ENCODE results near the gene CRY1. TPM values are rescaled to one million over a fixed set of nuclear protein-coding genes. Genes with fewer than 3 reads are reported as not detected.

Gene CRY1
- total RNA-seq, 1 donor from 2014 or later, result 10.8 TPM

DNA sequence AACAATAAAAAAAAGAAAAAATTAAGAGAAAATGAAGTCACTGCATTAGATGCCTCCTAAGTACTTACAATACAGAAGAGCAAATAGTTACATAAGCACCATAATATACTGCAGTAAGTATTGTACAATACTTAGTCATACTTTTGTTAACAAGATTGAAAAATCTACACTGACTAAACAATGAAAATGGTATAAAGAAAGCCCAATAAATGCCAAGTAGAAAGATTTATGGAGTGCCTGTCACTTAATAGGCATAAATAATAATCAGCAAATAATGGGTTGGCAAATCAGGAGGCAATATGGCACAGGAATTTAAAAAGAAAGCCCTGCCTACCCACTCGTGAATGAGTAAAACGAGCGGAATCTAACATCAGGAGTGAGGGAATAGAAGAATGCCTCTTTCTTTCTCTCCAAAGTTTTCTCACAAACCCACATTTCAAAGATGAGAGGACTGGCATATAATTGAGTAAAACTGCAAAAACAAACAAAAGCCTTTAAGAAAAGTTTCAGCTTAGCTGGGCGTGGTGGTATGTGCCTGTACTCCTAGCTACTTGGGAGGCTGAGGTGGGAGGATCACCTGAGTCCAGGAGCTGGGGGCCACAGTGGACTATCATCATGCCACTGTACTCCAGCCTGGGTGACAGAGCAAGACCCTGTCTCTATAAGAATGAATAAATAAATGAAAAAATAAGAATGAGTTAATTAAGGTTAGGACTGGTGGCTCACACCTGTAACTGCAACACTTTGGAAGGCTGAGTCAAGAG is 36.1 kb downstream of the CRY1 start:
- TF ChIP-seq, protein P1, sequence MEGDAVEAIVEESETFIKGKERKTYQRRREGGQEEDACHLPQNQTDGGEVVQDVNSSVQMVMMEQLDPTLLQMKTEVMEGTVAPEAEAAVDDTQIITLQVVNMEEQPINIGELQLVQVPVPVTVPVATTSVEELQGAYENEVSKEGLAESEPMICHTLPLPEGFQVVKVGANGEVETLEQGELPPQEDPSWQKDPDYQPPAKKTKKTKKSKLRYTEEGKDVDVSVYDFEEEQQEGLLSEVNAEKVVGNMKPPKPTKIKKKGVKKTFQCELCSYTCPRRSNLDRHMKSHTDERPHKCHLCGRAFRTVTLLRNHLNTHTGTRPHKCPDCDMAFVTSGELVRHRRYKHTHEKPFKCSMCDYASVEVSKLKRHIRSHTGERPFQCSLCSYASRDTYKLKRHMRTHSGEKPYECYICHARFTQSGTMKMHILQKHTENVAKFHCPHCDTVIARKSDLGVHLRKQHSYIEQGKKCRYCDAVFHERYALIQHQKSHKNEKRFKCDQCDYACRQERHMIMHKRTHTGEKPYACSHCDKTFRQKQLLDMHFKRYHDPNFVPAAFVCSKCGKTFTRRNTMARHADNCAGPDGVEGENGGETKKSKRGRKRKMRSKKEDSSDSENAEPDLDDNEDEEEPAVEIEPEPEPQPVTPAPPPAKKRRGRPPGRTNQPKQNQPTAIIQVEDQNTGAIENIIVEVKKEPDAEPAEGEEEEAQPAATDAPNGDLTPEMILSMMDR (IDR thresholded peaks at IDR 0.05; ENCODE audit: insufficient read depth, low read length, severe bottlenecking), result no peak
- FAIRE-seq, result no peak

DNA sequence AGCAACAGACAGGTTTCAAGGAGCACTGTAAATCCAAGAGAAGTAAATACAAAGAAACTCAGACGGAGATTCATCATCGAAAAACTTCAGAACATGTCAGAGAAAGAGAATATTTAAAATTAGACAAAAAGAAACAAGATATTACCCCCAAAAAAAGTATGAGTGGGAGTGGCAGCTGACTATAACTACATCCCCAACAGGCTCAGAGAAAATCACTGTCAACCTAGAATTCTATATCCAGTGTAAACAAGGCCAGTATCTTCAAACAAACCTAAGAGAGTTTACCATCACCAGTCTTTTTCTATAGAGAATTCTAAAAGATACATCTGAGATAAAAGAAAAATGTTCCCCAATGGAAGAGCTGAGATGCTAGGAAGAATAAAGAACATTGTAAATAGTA is 39.6 kb downstream of the CRY1 start:
- Histone ChIP-seq H3K36me3 (ENCODE audit: control insufficient read depth, insufficient read depth, low read length) (no peaks in the 10 kb centered on the region), H3K27me3 (ENCODE audit: control insufficient read depth, insufficient read depth, low read length) (no peaks in the 10 kb centered on the region), H3K4me3 (ENCODE audit: low read depth, low read length) (no peak overlapping the region)
- TF ChIP-seq, protein P1 (IDR thresholded peaks at IDR 0.05; ENCODE audit: insufficient read depth, low read length, severe bottlenecking), result no peak
- FAIRE-seq (no peak), DNase-seq (ENCODE audit: low read depth) (no peak)

More for the DNA sequence above, 36.1 kb downstream of the CRY1 start:
- H3K36me3 ChIP-seq (ENCODE audit: control insufficient read depth, insufficient read depth, low read length), result no peaks in the 10 kb centered on the region
- H3K27me3 ChIP-seq (ENCODE audit: control insufficient read depth, insufficient read depth, low read length), result no peaks in the 10 kb centered on the region
- DNase-seq (ENCODE audit: low read depth), result peak; percentile 72
- H3K4me3 ChIP-seq (ENCODE audit: low read depth, low read length), result no peak overlapping the region

DNA sequence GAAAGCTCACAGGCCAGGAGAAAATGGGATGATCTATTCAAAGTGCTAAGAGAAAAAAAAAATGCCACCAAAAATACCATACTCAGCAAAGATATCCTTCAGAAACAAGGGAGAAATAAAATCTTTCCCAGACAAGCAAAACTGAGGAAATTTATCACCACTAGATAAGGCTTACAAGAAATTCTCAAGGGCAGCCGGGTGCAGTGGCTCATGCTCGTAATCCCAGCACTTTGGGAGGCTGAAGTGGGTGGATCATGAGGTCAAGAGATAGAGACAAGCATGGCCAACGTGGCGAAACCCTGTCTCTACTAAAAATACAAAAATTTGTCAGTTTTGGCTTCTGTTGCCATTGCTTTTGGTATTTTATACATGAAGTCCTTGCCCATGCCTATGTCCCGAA is 48.2 kb downstream of the CRY1 start:
- no peaks in the 10 kb centered on the region for H3K36me3 ChIP-seq (ENCODE audit: control insufficient read depth, insufficient read depth, low read length)
- TF ChIP-seq, protein P1 (IDR thresholded peaks at IDR 0.05; ENCODE audit: insufficient read depth, low read length, severe bottlenecking), result no peak
- DNase-seq (ENCODE audit: low read depth) (no peak), FAIRE-seq (no peak)
- no peaks in the 10 kb centered on the region for H3K27me3 ChIP-seq (ENCODE audit: control insufficient read depth, insufficient read depth, low read length)
- H3K4me3 ChIP-seq (ENCODE audit: low read depth, low read length), result no peak overlapping the region

DNA sequence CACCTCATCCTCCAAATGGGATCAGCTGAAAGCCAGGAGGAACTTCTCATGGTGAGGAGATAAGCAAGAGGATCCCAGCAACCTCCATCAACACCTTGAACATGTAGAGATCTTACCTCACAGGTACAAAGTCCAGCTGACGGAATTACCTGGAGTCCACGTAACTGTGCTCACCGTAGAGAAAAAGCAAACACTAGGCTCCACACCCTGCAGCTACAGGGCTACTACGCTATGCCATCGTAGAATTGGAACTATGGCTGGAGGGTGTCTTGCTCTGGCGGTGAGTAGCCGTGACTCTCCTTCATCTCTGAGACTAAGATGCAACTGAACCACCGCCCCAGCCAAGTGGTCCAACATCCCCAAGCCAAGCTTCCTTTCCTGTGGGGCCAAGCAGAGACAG is 50.5 kb downstream of the CRY1 start:
- TF ChIP-seq, protein P1 (IDR thresholded peaks at IDR 0.05; ENCODE audit: insufficient read depth, low read length, severe bottlenecking), result no peak
- FAIRE-seq (peak; percentile 58), DNase-seq (ENCODE audit: low read depth) (no peak)
- no peak overlapping the region for H3K4me3 ChIP-seq (ENCODE audit: low read depth, low read length)
- H3K36me3 ChIP-seq (ENCODE audit: control insufficient read depth, insufficient read depth, low read length), result no peaks in the 10 kb centered on the region
- no peaks in the 10 kb centered on the region for H3K27me3 ChIP-seq (ENCODE audit: control insufficient read depth, insufficient read depth, low read length)

DNA sequence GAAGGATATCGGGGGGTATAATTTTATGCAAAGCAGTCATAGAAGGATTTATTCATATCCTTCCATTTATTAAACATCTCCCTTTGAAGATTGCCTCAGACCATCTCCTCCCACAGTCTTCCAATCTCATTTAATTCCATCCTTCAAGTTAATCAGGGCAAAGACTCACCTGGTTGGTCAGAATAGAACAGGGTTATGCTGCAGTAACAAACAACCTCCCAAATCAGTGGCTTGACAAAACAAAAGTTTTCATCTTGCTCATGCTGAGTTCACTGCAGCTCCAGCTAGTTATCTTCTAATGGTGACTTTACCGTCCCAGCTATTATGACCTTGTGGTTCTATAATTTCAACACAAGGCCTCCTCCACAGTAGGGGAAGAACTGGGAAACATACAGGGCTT is 57.6 kb downstream of the CRY1 start:
- TF ChIP-seq, protein P1 (IDR thresholded peaks at IDR 0.05; ENCODE audit: insufficient read depth, low read length, severe bottlenecking), result no peak

More for the DNA sequence above, 57.6 kb downstream of the CRY1 start:
- FAIRE-seq (no peak), DNase-seq (ENCODE audit: low read depth) (no peak)
- Histone ChIP-seq H3K4me3 (ENCODE audit: low read depth, low read length) (no peak overlapping the region), H3K36me3 (ENCODE audit: control insufficient read depth, insufficient read depth, low read length) (no peaks in the 10 kb centered on the region), H3K27me3 (ENCODE audit: control insufficient read depth, insufficient read depth, low read length) (no peaks in the 10 kb centered on the region)
